Stimulated activated naive B cell treated with anti-CD40 and anti-IgM and Interleukin-4, amounts not matched to agents 10 μg/mL and 1 μg/mL and 100 μg/mL, for 72 hours (primary cell): Measurements from ENCODE around the gene SPDEF.

Source experiments
- ATAC-seq, 2 donors: fragments of 150-1000 bp; cut with Tn5 transposase; replicated peaks; 2 replicates each; pipeline ENCODE4 v1.10.0; 2021; ENCODE audit warnings: moderate library complexity in 1 of 2
- DNase-seq: peaks from one replicate; pipeline ENCODE4 v3.0.0; 2021
- H3K27ac Mint-ChIP-seq: one replicate; pipeline ENCODE4 v1.8.0; 2022; ENCODE audit warnings: mild to moderate bottlenecking, mixed read lengths
- H3K27me3 Mint-ChIP-seq, 2 donors: one replicate each; pipeline ENCODE4 v1.8.0; 2022; ENCODE audit warnings: mixed read lengths in 2 of 2
- H3K36me3 Mint-ChIP-seq, 2 donors: one replicate each; pipeline ENCODE4 v1.8.0; 2022; ENCODE audit warnings: mixed read lengths in 2 of 2, mild to moderate bottlenecking in 1 of 2
- H3K4me1 Mint-ChIP-seq, 2 donors: one replicate each; pipeline ENCODE4 v1.8.0; 2022; ENCODE audit warnings: mixed read lengths in 2 of 2, mild to moderate bottlenecking in 1 of 2
- H3K4me3 Mint-ChIP-seq, 2 donors: one replicate each; pipeline ENCODE4 v1.8.0; 2022; ENCODE audit warnings: mild to moderate bottlenecking in 2 of 2, mixed read lengths in 2 of 2, moderate library complexity in 1 of 2
- H3K9me3 Mint-ChIP-seq, 2 donors: one replicate each; pipeline ENCODE4 v1.8.0; 2022; ENCODE audit warnings: mixed read lengths in 2 of 2, mild to moderate bottlenecking in 1 of 2

The SPDEF gene

GRCh38 chr6:34562861-34563512, 6.9 kb upstream of the SPDEF start:
- Mint-ChIP-seq H3K4me3 (no peak overlapping the region), H3K4me1 (no peaks in the 10 kb centered on the region), H3K27me3 (peaks cover 11 to 20% of the 10 kb centered on the region in 2 donors), H3K36me3 (peaks cover 0 to 2% of the 10 kb centered on the region in 2 donors), H3K9me3 (no peaks in the 10 kb centered on the region), H3K27ac (no peak overlapping the region)
- no peak for ATAC-seq
- DNase-seq, result no peak

GRCh38 chr6:34562350-34562749, 6.2 kb upstream of the SPDEF start:
- ATAC-seq, result no peak
- H3K9me3 Mint-ChIP-seq, result no peaks in the 10 kb centered on the region
- no peak overlapping the region for H3K4me3 Mint-ChIP-seq
- peaks cover 11 to 18% of the 10 kb centered on the region in 2 donors for H3K27me3 Mint-ChIP-seq
- no peak for DNase-seq
- no peaks in the 10 kb centered on the region for H3K4me1 Mint-ChIP-seq
- H3K27ac Mint-ChIP-seq, result no peak overlapping the region
- H3K36me3 Mint-ChIP-seq, result peaks cover 0 to 2% of the 10 kb centered on the region in 2 donors

GRCh38 chr6:34561227-34561530, 5.0 kb upstream of the SPDEF start:
- Mint-ChIP-seq H3K36me3 (peaks cover 0 to 2% of the 10 kb centered on the region in 2 donors), H3K4me3 (no peak overlapping the region), H3K4me1 (no peaks in the 10 kb centered on the region), H3K9me3 (no peaks in the 10 kb centered on the region), H3K27me3 (peaks cover 2 to 11% of the 10 kb centered on the region in 2 donors), H3K27ac (no peak overlapping the region)
- no peak for ATAC-seq
- no peak for DNase-seq

GRCh38 chr6:34560366-34561226, 4.5 kb upstream of the SPDEF start:
- Mint-ChIP-seq H3K36me3 (peaks cover 0 to 2% of the 10 kb centered on the region in 2 donors), H3K4me3 (no peak overlapping the region), H3K9me3 (no peaks in the 10 kb centered on the region), H3K27me3 (peaks cover 0 to 5% of the 10 kb centered on the region in 2 donors), H3K4me1 (no peaks in the 10 kb centered on the region), H3K27ac (no peak overlapping the region)
- ATAC-seq (no peak), DNase-seq (no peak)

GRCh38 chr6:34559651-34560365, 3.7 kb upstream of the SPDEF start:
- H3K4me1 Mint-ChIP-seq, result no peaks in the 10 kb centered on the region
- no peak for DNase-seq
- no peaks in the 10 kb centered on the region for H3K9me3 Mint-ChIP-seq
- H3K27me3 Mint-ChIP-seq, result peaks cover 0 to 4% of the 10 kb centered on the region in 2 donors
- no peak for ATAC-seq
- no peak overlapping the region for H3K27ac Mint-ChIP-seq
- H3K4me3 Mint-ChIP-seq, result no peak overlapping the region
- H3K36me3 Mint-ChIP-seq, result peaks cover 0 to 2% of the 10 kb centered on the region in 2 donors

- peaks cover 0 to 4% of the 10 kb centered on the region in 2 donors for H3K27me3 Mint-ChIP-seq
- peaks cover 7 to 10% of the 10 kb centered on the region in 2 donors for H3K4me1 Mint-ChIP-seq
- H3K4me3 Mint-ChIP-seq, result no peak overlapping the region
- DNase-seq, result no peak
- no peaks in the 10 kb centered on the region for H3K9me3 Mint-ChIP-seq
- no peak for ATAC-seq
- no peak overlapping the region for H3K27ac Mint-ChIP-seq
- H3K36me3 Mint-ChIP-seq, result peaks cover 0 to 2% of the 10 kb centered on the region in 2 donors
Measured at GRCh38 chr6:34558172-34558714, 2.1 kb upstream of the SPDEF start.

- Mint-ChIP-seq H3K4me1 (peaks cover 7 to 11% of the 10 kb centered on the region in 2 donors), H3K27ac (no peak overlapping the region), H3K36me3 (peaks cover 0 to 2% of the 10 kb centered on the region in 2 donors), H3K9me3 (no peaks in the 10 kb centered on the region), H3K4me3 (no peak overlapping the region), H3K27me3 (peaks cover 0 to 10% of the 10 kb centered on the region in 2 donors)
- ATAC-seq (no peak), DNase-seq (no peak)
Measured at GRCh38 chr6:34557228-34557627, 1.1 kb upstream of the SPDEF start.

- peaks cover 0 to 2% of the 10 kb centered on the region in 2 donors for H3K36me3 Mint-ChIP-seq
- no peak overlapping the region for H3K4me3 Mint-ChIP-seq
- ATAC-seq, result no peak
- H3K4me1 Mint-ChIP-seq, result peaks cover 7 to 11% of the 10 kb centered on the region in 2 donors
- no peaks in the 10 kb centered on the region for H3K9me3 Mint-ChIP-seq
- DNase-seq, result no peak
- no peak overlapping the region for H3K27ac Mint-ChIP-seq
- H3K27me3 Mint-ChIP-seq, result peaks cover 0 to 14% of the 10 kb centered on the region in 2 donors
Measured at GRCh38 chr6:34556493-34556892, 364 bp upstream of the SPDEF start.

GRCh38 chr6:34555328-34555727, 801 bp downstream of the SPDEF start:
- H3K4me3 Mint-ChIP-seq, result no peak overlapping the region
- H3K9me3 Mint-ChIP-seq, result no peaks in the 10 kb centered on the region
- ATAC-seq, result no peak
- H3K27ac Mint-ChIP-seq, result no peak overlapping the region
- no peak for DNase-seq
- peaks cover 2 to 16% of the 10 kb centered on the region in 2 donors for H3K27me3 Mint-ChIP-seq
- peaks cover 0 to 2% of the 10 kb centered on the region in 2 donors for H3K36me3 Mint-ChIP-seq
- H3K4me1 Mint-ChIP-seq, result peaks cover 8 to 11% of the 10 kb centered on the region in 2 donors

GRCh38 chr6:34555007-34555322, 1.2 kb downstream of the SPDEF start:
- Mint-ChIP-seq H3K27ac (no peak overlapping the region), H3K9me3 (no peaks in the 10 kb centered on the region), H3K4me3 (no peak overlapping the region), H3K4me1 (peaks cover 10 to 11% of the 10 kb centered on the region in 2 donors), H3K27me3 (peaks cover 5 to 19% of the 10 kb centered on the region in 2 donors), H3K36me3 (peaks cover 0 to 2% of the 10 kb centered on the region in 2 donors)
- DNase-seq, result no peak
- ATAC-seq, result no peak

- Mint-ChIP-seq H3K36me3 (no peaks in the 10 kb centered on the region), H3K27me3 (peaks cover 5 to 19% of the 10 kb centered on the region in 2 donors), H3K9me3 (no peaks in the 10 kb centered on the region), H3K27ac (no peak overlapping the region), H3K4me1 (peaks cover 10 to 11% of the 10 kb centered on the region in 2 donors), H3K4me3 (no peak overlapping the region)
- no peak for ATAC-seq
- no peak for DNase-seq
Measured at GRCh38 chr6:34554291-34555006, 1.7 kb downstream of the SPDEF start.

GRCh38 chr6:34553750-34554149, 2.4 kb downstream of the SPDEF start:
- ATAC-seq, result no peak
- H3K27me3 Mint-ChIP-seq, result peaks cover 5 to 19% of the 10 kb centered on the region in 2 donors
- no peaks in the 10 kb centered on the region for H3K36me3 Mint-ChIP-seq
- no peak for DNase-seq
- H3K4me1 Mint-ChIP-seq, result peaks cover 10 to 11% of the 10 kb centered on the region in 2 donors
- no peak overlapping the region for H3K4me3 Mint-ChIP-seq
- H3K9me3 Mint-ChIP-seq, result no peaks in the 10 kb centered on the region
- H3K27ac Mint-ChIP-seq, result no peak overlapping the region

GRCh38 chr6:34553146-34553545, 3.0 kb downstream of the SPDEF start:
- Mint-ChIP-seq H3K4me3 (no peak overlapping the region), H3K4me1 (peaks cover 10 to 11% of the 10 kb centered on the region in 2 donors), H3K9me3 (no peaks in the 10 kb centered on the region), H3K36me3 (no peaks in the 10 kb centered on the region), H3K27me3 (peaks cover 5 to 19% of the 10 kb centered on the region in 2 donors), H3K27ac (no peak overlapping the region)
- no peak for ATAC-seq
- DNase-seq, result no peak

GRCh38 chr6:34552620-34553019, 3.5 kb downstream of the SPDEF start:
- peaks cover 10 to 11% of the 10 kb centered on the region in 2 donors for H3K4me1 Mint-ChIP-seq

More at GRCh38 chr6:34552620-34553019, 3.5 kb downstream of the SPDEF start:
- H3K9me3 Mint-ChIP-seq, result no peaks in the 10 kb centered on the region
- ATAC-seq, result no peak
- no peaks in the 10 kb centered on the region for H3K36me3 Mint-ChIP-seq
- H3K4me3 Mint-ChIP-seq, result no peak overlapping the region
- H3K27ac Mint-ChIP-seq, result no peak overlapping the region
- peaks cover 5 to 19% of the 10 kb centered on the region in 2 donors for H3K27me3 Mint-ChIP-seq
- DNase-seq, result no peak
